PC-9 (cell line): Measurements from ENCODE around the gene DLGAP4.

Experiments used
- CTCF ChIP-seq: fragments of 200-600 bp; sonication (generic); conservative IDR thresholded peaks from 2 replicates; pipeline ENCODE4 v1.6.1; 2017; ENCODE audit warnings: mixed run types, antibody characterized with exemption, mild to moderate bottlenecking, moderate library complexity
- EZH2 ChIP-seq: fragments of 200-600 bp; sonication (generic); IDR thresholded peaks from 2 replicates; pipeline ENCODE4 v1.8.0; 2017; ENCODE audit warnings: antibody characterized with exemption, low read depth

- TF ChIP-seq CTCF (no peak), EZH2 (no peak)
Measured at GRCh38 chr20:36319356-36320260, 13.5 kb downstream of the DLGAP4 start.
